ENCODE results near the gene ZCWPW1. TPM values are rescaled to one million over a fixed set of nuclear protein-coding genes. Genes with fewer than 3 reads are reported as not detected.

Gene ZCWPW1
- total and polyA plus RNA-seq, 2 of the 8 experiments (the other 6 are each of a cell fraction or from before 2014, with no cell fraction given) = 0.51 to 1.4 TPM

DNA sequence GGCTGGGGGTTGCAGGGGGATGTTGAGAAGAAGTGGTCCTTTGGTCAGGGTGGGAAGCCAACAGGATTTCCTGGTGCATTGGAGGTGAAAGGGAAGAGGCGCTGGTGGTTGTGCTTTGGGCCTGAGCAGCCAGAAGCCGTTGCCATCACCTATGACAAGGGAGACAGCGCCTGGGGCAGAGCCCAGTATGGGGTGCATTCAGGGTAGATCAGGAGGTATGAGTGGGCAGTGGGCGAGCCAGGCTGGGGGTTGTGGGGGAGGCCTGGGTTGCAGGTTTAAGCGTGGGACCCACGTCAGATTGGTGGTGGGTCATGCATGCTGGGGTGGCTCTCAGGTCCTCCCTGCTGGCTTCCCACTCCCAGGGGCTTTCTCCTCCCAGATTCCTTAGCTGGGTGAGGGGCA is 76.8 kb downstream of the ZCWPW1 start:
- Histone ChIP-seq H3K9me3 (ENCODE audit: insufficient read depth in 2 of 2, low read depth in 1 of 2, low read length in 1 of 2) (no peaks in the 10 kb centered on the region), H2BK5ac (ENCODE audit: low read depth, low read length) (no peak overlapping the region; the same call in 1 of the 2 replicates), H3K23ac (ENCODE audit: insufficient read length) (no peak overlapping the region), H2BK15ac (ENCODE audit: low read length) (no peak overlapping the region), H3K27me3 (replicated peaks in 1 of 4; ENCODE audit: control insufficient read depth in 3 of 4, extremely low read depth in 1 of 4, insufficient read depth in 3 of 4, low read length in 3 of 4) (no peaks in the 10 kb centered on the region), H2BK20ac (ENCODE audit: low read length) (no peak overlapping the region), H3K79me1 (ENCODE audit: low read depth, low read length) (no peaks in the 10 kb centered on the region; the same call in 1 of the 2 replicates), H3K4me2 (ENCODE audit: insufficient read depth in 1 of 2, low read depth in 2 of 2, low read length in 2 of 2) (no peak overlapping the region), H3K4me1 (replicated peaks in 1 of 4; ENCODE audit: control insufficient read depth in 3 of 4, insufficient read depth in 4 of 4, low read length in 3 of 4) (no peaks in the 10 kb centered on the region), H4K20me1 (replicated peaks in 1 of 2; ENCODE audit: control insufficient read depth in 1 of 2, insufficient read depth in 2 of 2, low read length in 2 of 2) (peaks cover 2 to 16% of the 10 kb centered on the region in 2 experiments), H2BK120ac (replicated peaks; ENCODE audit: low read depth, low read length) (no peak overlapping the region), H4K91ac (replicated peaks; ENCODE audit: insufficient read length, low read length) (no peak overlapping the region), H3K23me2 (ENCODE audit: low read depth, low read length) (no peaks in the 10 kb centered on the region), H3K4ac (replicated peaks; ENCODE audit: insufficient read length, low read depth, low read length) (no peak overlapping the region), H4K5ac (ENCODE audit: insufficient read length, low read depth, low read length) (no peak overlapping the region), H3K18ac (ENCODE audit: extremely low read depth, low read length) (no peak overlapping the region), H3K56ac (replicated peaks; ENCODE audit: insufficient read length, low read depth, low read length) (no peak overlapping the region), H2BK12ac (ENCODE audit: low read depth, low read length) (no peak overlapping the region), H3K36me3 (ENCODE audit: control insufficient read depth in 2 of 4, insufficient read depth in 4 of 4, low read length in 3 of 4) (peaks cover 33 to 77% (median 57%) of the 10 kb centered on the region in 4 experiments), H2AK5ac (ENCODE audit: low read depth, low read length) (no peak overlapping the region), H3K79me2 (ENCODE audit: control insufficient read depth in 1 of 2, insufficient read depth in 2 of 2, low read length in 2 of 2) (no peaks in the 10 kb centered on the region), H2AFZ (ENCODE audit: low read length) (no peak overlapping the region), H3K14ac (ENCODE audit: insufficient read length) (no peak overlapping the region), H3K27ac (ENCODE audit: low read depth, low read length) (no peak overlapping the region), H3K9ac (replicated peaks in 1 of 4; ENCODE audit: extremely low read depth in 1 of 4, low read depth in 3 of 4, low read length in 3 of 4) (no peak overlapping the region), H3K4me3 (ENCODE audit: extremely low read depth in 1 of 4, insufficient read depth in 2 of 4, low read depth in 3 of 4, low read length in 4 of 4) (no peak overlapping the region), H4K8ac (ENCODE audit: extremely low read depth, insufficient read depth, low read length) (peak overlapping the region; percentile 62; the same call in 1 of the 2 replicates)
- DNase-seq (ENCODE audit: low read depth in 1 of 2, low spot score in 2 of 2) (no peak), FAIRE-seq (no peak)
- 83% methylated on average over 6 of the region's 6 CpGs; no CpG with 5 or more reads in 1 of the 2 experiments for WGBS, 2 experiments (ENCODE audit: extremely low coverage in 1 of 2, insufficient coverage in 1 of 2, insufficient read length in 1 of 2, insufficient replicate concordance in 2 of 2, low coverage in 1 of 2, low lambda C conversion rate in 2 of 2, missing lambda C conversion rate in 1 of 2)
- ChIA-PET POLR2A (ENCODE audit: partially characterized antibody) (interaction anchor here (1.7 kb wide), 1 partner anchor 13 kb away, joined by 7 read pairs; no protein-coding TSS in a partner anchor), CTCF (ENCODE audit: partially characterized antibody) (no interaction called here)
- no peak for TF ChIP-seq BACH1 (IDR thresholded peaks at IDR 0.05; ENCODE audit: low read length)

Other genes starting within 250 kb of the ZCWPW1 start
- not detected in 2 replicates for gene PVRIG, start 208.8 kb downstream of the ZCWPW1 start, total RNA-seq (2021; fragmentation: NEBNext Ultra II Directional; extraction: Animal tissue kit (Norgen Biotek cat#: 25700))
- gene PVRIG, start 208.8 kb downstream of the ZCWPW1 start, polyA plus RNA-seq (2011; rRNA removed) = 0.15 TPM in 1 of 2 replicates, not detected in the other
- not detected in 2 replicates for gene SPDYE3, start 121.0 kb downstream of the ZCWPW1 start, total RNA-seq (2021; fragmentation: NEBNext Ultra II Directional; extraction: Animal tissue kit (Norgen Biotek cat#: 25700))
- not detected in 2 replicates for gene SPDYE3, start 121.0 kb downstream of the ZCWPW1 start, polyA plus RNA-seq (2011; rRNA removed)
- gene PILRB, start 70.6 kb downstream of the ZCWPW1 start, total RNA-seq (2021; fragmentation: NEBNext Ultra II Directional; extraction: Animal tissue kit (Norgen Biotek cat#: 25700)) = 32.2 and 34.4 TPM in 2 replicates
- gene PILRB, start 70.6 kb downstream of the ZCWPW1 start, polyA plus RNA-seq (2011; rRNA removed) = 49.9 and 66.4 TPM in 2 replicates
- gene PILRA, start 55.2 kb downstream of the ZCWPW1 start, total RNA-seq (2021; fragmentation: NEBNext Ultra II Directional; extraction: Animal tissue kit (Norgen Biotek cat#: 25700)) = 7.3 and 7.6 TPM in 2 replicates
- 10.6 and 14.6 TPM in 2 replicates for gene PILRA, start 55.2 kb downstream of the ZCWPW1 start, polyA plus RNA-seq (2011; rRNA removed)
- gene MEPCE, start 1.1 kb upstream of the ZCWPW1 start, total RNA-seq (2021; fragmentation: NEBNext Ultra II Directional; extraction: Animal tissue kit (Norgen Biotek cat#: 25700)) = 48.8 and 51.2 TPM in 2 replicates
- gene MEPCE, start 1.1 kb upstream of the ZCWPW1 start, polyA plus RNA-seq (2011; rRNA removed) = 22.8 and 25.8 TPM in 2 replicates
- 53.8 and 58.2 TPM in 2 replicates for gene PPP1R35, start 7.8 kb upstream of the ZCWPW1 start, total RNA-seq (2021; fragmentation: NEBNext Ultra II Directional; extraction: Animal tissue kit (Norgen Biotek cat#: 25700))
- gene PPP1R35, start 7.8 kb upstream of the ZCWPW1 start, polyA plus RNA-seq (2011; rRNA removed) = 52.3 and 78.4 TPM in 2 replicates
- 0.33 TPM in 1 of 2 replicates, not detected in the other for gene SPACDR, start 35.6 kb upstream of the ZCWPW1 start, total RNA-seq (2021; fragmentation: NEBNext Ultra II Directional; extraction: Animal tissue kit (Norgen Biotek cat#: 25700))
- gene SPACDR, start 35.6 kb upstream of the ZCWPW1 start, polyA plus RNA-seq (2011; rRNA removed) = 0.26 and 0.31 TPM in 2 replicates
- 20.3 and 24.1 TPM in 2 replicates for gene TSC22D4, start 50.5 kb upstream of the ZCWPW1 start, total RNA-seq (2021; fragmentation: NEBNext Ultra II Directional; extraction: Animal tissue kit (Norgen Biotek cat#: 25700))
- 13.2 and 22.4 TPM in 2 replicates for gene TSC22D4, start 50.5 kb upstream of the ZCWPW1 start, polyA plus RNA-seq (2011; rRNA removed)
- gene NYAP1, start 55.2 kb upstream of the ZCWPW1 start, total RNA-seq (2021; fragmentation: NEBNext Ultra II Directional; extraction: Animal tissue kit (Norgen Biotek cat#: 25700)) = 4.5 and 4.6 TPM in 2 replicates
- 1.9 and 5.0 TPM in 2 replicates for gene NYAP1, start 55.2 kb upstream of the ZCWPW1 start, polyA plus RNA-seq (2011; rRNA removed)
- 7.6 TPM in 2 replicates for gene AGFG2, start 110.5 kb upstream of the ZCWPW1 start, total RNA-seq (2021; fragmentation: NEBNext Ultra II Directional; extraction: Animal tissue kit (Norgen Biotek cat#: 25700))
- 11.2 and 15.9 TPM in 2 replicates for gene AGFG2, start 110.5 kb upstream of the ZCWPW1 start, polyA plus RNA-seq (2011; rRNA removed)
- gene SAP25, start 145.2 kb upstream of the ZCWPW1 start, total RNA-seq (2021; fragmentation: NEBNext Ultra II Directional; extraction: Animal tissue kit (Norgen Biotek cat#: 25700)) = 5.4 and 5.8 TPM in 2 replicates
- gene SAP25, start 145.2 kb upstream of the ZCWPW1 start, polyA plus RNA-seq (2011; rRNA removed) = 3.6 and 8.2 TPM in 2 replicates
- gene LRCH4, start 157.4 kb upstream of the ZCWPW1 start, total RNA-seq (2021; fragmentation: NEBNext Ultra II Directional; extraction: Animal tissue kit (Norgen Biotek cat#: 25700)) = 34.5 and 36.6 TPM in 2 replicates
- gene LRCH4, start 157.4 kb upstream of the ZCWPW1 start, polyA plus RNA-seq (2011; rRNA removed) = 15.5 and 36.5 TPM in 2 replicates
- 0.35 and 0.59 TPM in 2 replicates for gene FBXO24, start 157.6 kb upstream of the ZCWPW1 start, total RNA-seq (2021; fragmentation: NEBNext Ultra II Directional; extraction: Animal tissue kit (Norgen Biotek cat#: 25700))
- 0.57 and 0.83 TPM in 2 replicates for gene FBXO24, start 157.6 kb upstream of the ZCWPW1 start, polyA plus RNA-seq (2011; rRNA removed)
- gene PCOLCE, start 173.7 kb upstream of the ZCWPW1 start, total RNA-seq (2021; fragmentation: NEBNext Ultra II Directional; extraction: Animal tissue kit (Norgen Biotek cat#: 25700)) = 69.2 and 70.6 TPM in 2 replicates
- gene PCOLCE, start 173.7 kb upstream of the ZCWPW1 start, polyA plus RNA-seq (2011; rRNA removed) = 21.5 and 46.6 TPM in 2 replicates
- 19.3 and 20.7 TPM in 2 replicates for gene MOSPD3, start 183.8 kb upstream of the ZCWPW1 start, total RNA-seq (2021; fragmentation: NEBNext Ultra II Directional; extraction: Animal tissue kit (Norgen Biotek cat#: 25700))
- gene MOSPD3, start 183.8 kb upstream of the ZCWPW1 start, polyA plus RNA-seq (2011; rRNA removed) = 21.4 and 45.7 TPM in 2 replicates
- 4.9 and 5.7 TPM in 2 replicates for gene TFR2, start 212.8 kb upstream of the ZCWPW1 start, total RNA-seq (2021; fragmentation: NEBNext Ultra II Directional; extraction: Animal tissue kit (Norgen Biotek cat#: 25700))
- 4.6 and 6.0 TPM in 2 replicates for gene TFR2, start 212.8 kb upstream of the ZCWPW1 start, polyA plus RNA-seq (2011; rRNA removed)
- 1.7 and 2.1 TPM in 2 replicates for gene ACTL6B, start 227.7 kb upstream of the ZCWPW1 start, total RNA-seq (2021; fragmentation: NEBNext Ultra II Directional; extraction: Animal tissue kit (Norgen Biotek cat#: 25700))
- 4.5 and 4.6 TPM in 2 replicates for gene ACTL6B, start 227.7 kb upstream of the ZCWPW1 start, polyA plus RNA-seq (2011; rRNA removed)
- gene GNB2, start 245.0 kb upstream of the ZCWPW1 start, total RNA-seq (2021; fragmentation: NEBNext Ultra II Directional; extraction: Animal tissue kit (Norgen Biotek cat#: 25700)) = 157 and 160 TPM in 2 replicates
- 260 and 351 TPM in 2 replicates for gene GNB2, start 245.0 kb upstream of the ZCWPW1 start, polyA plus RNA-seq (2011; rRNA removed)